GM18868 (cell line): Measurements from ENCODE around the gene MREG.
A peak's percentile ranks its signal among the peaks of the same experiment; 100 is the strongest.

Experiments
- ATAC-seq: cut with Tn5 transposase; IDR thresholded peaks from one replicate; pipeline ENCODE4 v1.9.1; 2021; ENCODE audit warnings: mild to moderate bottlenecking, moderate library complexity; ENCODE audit not compliant: unreplicated experiment

MREG gene

GRCh38 chr2:215920244-215921100, 92.9 kb downstream of the MREG start:
- peak; percentile 47 for ATAC-seq

GRCh38 chr2:215919624-215920243, 93.6 kb downstream of the MREG start:
- ATAC-seq, result no peak

GRCh38 chr2:215918901-215919599, 94.3 kb downstream of the MREG start:
- no peak for ATAC-seq

GRCh38 chr2:215917953-215918620, 95.3 kb downstream of the MREG start:
- peak; percentile 80 for ATAC-seq

GRCh38 chr2:215915441-215915840, 97.9 kb downstream of the MREG start:
- no peak for ATAC-seq

- no peak for ATAC-seq
These were observed 98.6 kb downstream of the MREG start for GRCh38 chr2:215914777-215915165.

GRCh38 chr2:215914054-215914776, 99.1 kb downstream of the MREG start:
- no peak for ATAC-seq

- no peak for ATAC-seq
These were observed 101.0 kb downstream of the MREG start for GRCh38 chr2:215912299-215912842.

GRCh38 chr2:215911301-215912085, 101.9 kb downstream of the MREG start:
- ATAC-seq, result no peak

GRCh38 chr2:215910180-215910579, 103.2 kb downstream of the MREG start:
- no peak for ATAC-seq

GRCh38 chr2:215907147-215907546, 106.2 kb downstream of the MREG start:
- ATAC-seq, result no peak

GRCh38 chr2:215906458-215906857, 106.9 kb downstream of the MREG start:
- ATAC-seq, result no peak

GRCh38 chr2:215905691-215906090, 107.7 kb downstream of the MREG start:
- no peak for ATAC-seq

GRCh38 chr2:215904101-215904500, 109.2 kb downstream of the MREG start:
- no peak for ATAC-seq

- no peak for ATAC-seq
These were observed 110.1 kb downstream of the MREG start for GRCh38 chr2:215903203-215903602.

- ATAC-seq, result no peak
These were observed 111.6 kb downstream of the MREG start for GRCh38 chr2:215901796-215902195.

- peak; percentile 88 for ATAC-seq
These were observed 112.5 kb downstream of the MREG start for GRCh38 chr2:215900843-215901242.

- ATAC-seq, result no peak
These were observed 113.1 kb downstream of the MREG start for GRCh38 chr2:215900203-215900611.
